ENCODE results near the gene CRACR2A.

GRCh38 chr12:3580094-3580749, 172.7 kb downstream of the CRACR2A start:
- TF ChIP-seq POLR2A (IDR thresholded peaks at IDR 0.05; ENCODE audit: control extremely low read depth in 1 of 2, low read depth in 2 of 2, low read length in 2 of 2) (no peak), CTCF (IDR thresholded peaks at IDR 0.05; ENCODE audit: control extremely low read depth in 1 of 3, insufficient read depth in 1 of 3, low read depth in 1 of 3, low read length in 3 of 3) (no peak), EP300 (IDR thresholded peaks at IDR 0.05; ENCODE audit: borderline replicate concordance in 1 of 2, low read depth in 2 of 2, low read length in 2 of 2) (no peak), CHD7 (IDR thresholded peaks at IDR 0.05; ENCODE audit: insufficient replicate concordance, low read length) (no peak), YY1 (IDR thresholded peaks at IDR 0.05; ENCODE audit: low read depth, low read length) (no peak), RAD21 (IDR thresholded peaks at IDR 0.05 in 1 of 2, conservative IDR thresholded peaks at IDR 0.05 in 1 of 2; ENCODE audit: low read depth in 2 of 2, low read length in 2 of 2) (no peak), GTF2F1 (IDR thresholded peaks at IDR 0.05; ENCODE audit: borderline replicate concordance, low read depth, low read length) (no peak)
